ENCODE measurements around the gene RNF38. TPM values are rescaled to one million over a fixed set of nuclear protein-coding genes. Genes with fewer than 3 reads are reported as not detected.
"Not testable (repeated sequence)": the region's sequence is repeated elsewhere in the genome, so short reads cannot be mapped to it uniquely, and the experiment has no call there.

The RNF38 gene
- total RNA-seq, 2 donors from 2014 or later, result 31.6 to 35.8 TPM

GRCh38 chr9:36319806-36320205, 80.3 kb downstream of the RNF38 start:
- ATAC-seq (no peak), DNase-seq (ENCODE audit: low spot score in 2 of 2) (no peak)
- Mint-ChIP-seq H3K27ac (no peak overlapping the region), H3K36me3 (no peaks in the 10 kb centered on the region), H3K9me3 (peaks cover 0 to 7% of the 10 kb centered on the region in 2 donors)

DNA sequence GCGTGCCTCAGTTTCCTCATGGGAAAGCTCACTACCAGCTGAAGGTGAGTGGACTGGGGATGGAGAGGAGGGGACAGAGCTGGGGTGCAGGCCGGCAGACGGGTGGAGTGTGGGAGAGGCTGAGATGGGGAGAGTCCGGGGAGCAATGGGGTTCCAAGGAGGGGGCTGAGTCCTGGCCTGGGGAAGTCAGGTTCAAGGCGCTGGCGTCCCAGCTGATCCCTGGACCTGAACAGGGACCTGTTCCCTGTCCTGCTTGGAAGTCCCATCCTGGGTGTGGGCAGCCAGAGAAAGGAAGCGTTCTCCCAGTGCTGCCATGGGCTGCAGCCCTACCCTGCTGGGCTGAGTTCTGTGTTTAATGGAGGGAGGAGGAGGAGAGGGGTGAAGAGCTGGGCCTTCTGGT, 80.9 kb downstream of the RNF38 start:
- Mint-ChIP-seq H3K9me3 (peaks cover 0 to 7% of the 10 kb centered on the region in 2 donors), H3K36me3 (no peaks in the 10 kb centered on the region), H3K27ac (no peak overlapping the region)
- ATAC-seq (no peak), DNase-seq (ENCODE audit: low spot score in 2 of 2) (no peak)

DNA sequence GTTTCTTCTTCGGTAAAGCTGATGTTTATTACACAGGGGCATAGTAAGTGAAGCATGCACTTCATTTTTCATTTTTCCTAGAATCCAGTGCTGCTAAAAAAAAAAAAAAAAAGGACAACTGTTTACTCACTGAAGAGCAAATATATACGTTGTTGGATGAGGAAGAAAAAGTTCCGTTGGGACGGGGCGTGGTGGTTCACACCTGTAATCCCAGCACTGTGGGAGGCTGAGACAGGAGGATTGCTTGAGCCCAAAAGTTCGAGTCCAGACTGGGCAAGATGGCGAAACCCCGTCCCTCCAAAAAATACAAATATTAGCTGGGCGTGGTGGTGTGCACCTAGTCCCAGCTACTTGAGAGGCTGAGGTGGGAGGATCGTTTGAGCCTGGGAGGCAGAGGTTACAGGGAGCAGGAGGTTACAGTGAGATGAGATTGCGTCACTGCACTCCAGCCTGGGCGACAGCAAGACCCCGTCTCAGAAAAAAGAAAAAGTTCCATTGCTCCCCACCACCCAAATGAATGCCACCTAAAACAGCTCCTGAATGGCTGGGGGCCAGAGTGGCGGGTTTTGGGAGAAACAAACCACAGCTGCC, 81.8 kb downstream of the RNF38 start:
- ATAC-seq (no peak), DNase-seq (ENCODE audit: low spot score in 2 of 2) (no peak)
- Mint-ChIP-seq H3K9me3 (peaks cover 0 to 7% of the 10 kb centered on the region in 2 donors), H3K36me3 (no peaks in the 10 kb centered on the region), H3K27ac (peak overlapping the region in 1 of 2 donors; percentile 84)

DNA sequence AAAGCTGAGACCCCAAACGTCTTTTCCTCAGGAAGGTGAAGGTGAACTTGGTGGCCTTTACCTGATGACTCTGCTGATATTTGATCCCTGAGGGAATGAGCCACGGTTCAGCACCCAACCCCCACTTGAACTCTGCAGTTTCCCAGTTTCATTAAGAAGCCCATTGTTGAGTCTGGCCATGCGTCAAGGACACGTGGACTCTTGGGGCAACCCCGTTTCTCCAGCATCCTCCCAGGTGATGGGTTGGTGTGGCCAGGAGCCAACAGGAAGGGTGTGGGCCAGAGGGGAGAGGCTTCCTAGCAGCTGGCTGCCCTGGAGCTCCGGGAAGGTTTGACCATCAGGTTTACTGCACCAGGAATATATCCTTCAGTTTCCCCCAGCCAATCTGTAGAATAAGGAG, 82.3 kb downstream of the RNF38 start:
- H3K36me3 Mint-ChIP-seq, result no peaks in the 10 kb centered on the region
- no peak for DNase-seq (ENCODE audit: low spot score in 2 of 2)
- ATAC-seq, result no peak

GRCh38 chr9:36316611-36317317, 83.3 kb downstream of the RNF38 start:
- DNase-seq (ENCODE audit: low spot score in 2 of 2) (no peak), ATAC-seq (no peak)
- Mint-ChIP-seq H3K36me3 (no peaks in the 10 kb centered on the region), H3K27ac (no peak overlapping the region), H3K9me3 (peaks cover 0 to under 1% of the 10 kb centered on the region in 2 donors)

More for the DNA sequence above, 82.3 kb downstream of the RNF38 start:
- H3K9me3 Mint-ChIP-seq, result peaks cover 0 to 7% of the 10 kb centered on the region in 2 donors
- no peak overlapping the region for H3K27ac Mint-ChIP-seq

GRCh38 chr9:36316049-36316448, 84.0 kb downstream of the RNF38 start:
- DNase-seq (ENCODE audit: low spot score in 2 of 2) (no peak), ATAC-seq (no peak)
- H3K27ac Mint-ChIP-seq, result no peak overlapping the region
- H3K9me3 Mint-ChIP-seq, result no peaks in the 10 kb centered on the region
- H3K36me3 Mint-ChIP-seq, result no peaks in the 10 kb centered on the region

DNA sequence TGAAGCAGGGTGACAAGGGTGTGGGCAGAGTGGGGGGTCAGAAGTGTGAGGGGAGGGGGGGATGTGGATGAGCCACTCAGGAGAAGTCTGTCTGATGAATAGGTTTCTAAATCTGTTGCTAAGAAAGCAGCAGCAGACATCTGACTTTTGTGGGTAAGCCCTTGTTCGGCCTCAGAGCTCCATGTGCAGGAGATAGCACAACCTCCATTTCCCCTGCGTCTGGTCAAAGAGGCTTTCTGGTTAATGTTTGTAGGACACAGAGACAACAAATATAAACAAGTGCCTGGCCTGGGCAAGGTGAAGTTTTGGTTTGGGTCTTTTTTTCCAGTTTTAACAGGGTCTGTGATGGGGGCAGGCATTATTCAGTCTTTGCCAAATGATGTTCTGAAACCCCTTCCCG, 84.8 kb downstream of the RNF38 start:
- no peaks in the 10 kb centered on the region for H3K36me3 Mint-ChIP-seq
- no peaks in the 10 kb centered on the region for H3K9me3 Mint-ChIP-seq
- no peak for DNase-seq (ENCODE audit: low spot score in 2 of 2)
- H3K27ac Mint-ChIP-seq, result no peak overlapping the region
- no peak for ATAC-seq

- DNase-seq (ENCODE audit: low spot score in 2 of 2) (no peak), ATAC-seq (no peak)
- no peak overlapping the region for H3K27ac Mint-ChIP-seq
- no peaks in the 10 kb centered on the region for H3K9me3 Mint-ChIP-seq
- no peaks in the 10 kb centered on the region for H3K36me3 Mint-ChIP-seq
Observed at GRCh38 chr9:36314740-36315139, 85.3 kb downstream of the RNF38 start.

DNA sequence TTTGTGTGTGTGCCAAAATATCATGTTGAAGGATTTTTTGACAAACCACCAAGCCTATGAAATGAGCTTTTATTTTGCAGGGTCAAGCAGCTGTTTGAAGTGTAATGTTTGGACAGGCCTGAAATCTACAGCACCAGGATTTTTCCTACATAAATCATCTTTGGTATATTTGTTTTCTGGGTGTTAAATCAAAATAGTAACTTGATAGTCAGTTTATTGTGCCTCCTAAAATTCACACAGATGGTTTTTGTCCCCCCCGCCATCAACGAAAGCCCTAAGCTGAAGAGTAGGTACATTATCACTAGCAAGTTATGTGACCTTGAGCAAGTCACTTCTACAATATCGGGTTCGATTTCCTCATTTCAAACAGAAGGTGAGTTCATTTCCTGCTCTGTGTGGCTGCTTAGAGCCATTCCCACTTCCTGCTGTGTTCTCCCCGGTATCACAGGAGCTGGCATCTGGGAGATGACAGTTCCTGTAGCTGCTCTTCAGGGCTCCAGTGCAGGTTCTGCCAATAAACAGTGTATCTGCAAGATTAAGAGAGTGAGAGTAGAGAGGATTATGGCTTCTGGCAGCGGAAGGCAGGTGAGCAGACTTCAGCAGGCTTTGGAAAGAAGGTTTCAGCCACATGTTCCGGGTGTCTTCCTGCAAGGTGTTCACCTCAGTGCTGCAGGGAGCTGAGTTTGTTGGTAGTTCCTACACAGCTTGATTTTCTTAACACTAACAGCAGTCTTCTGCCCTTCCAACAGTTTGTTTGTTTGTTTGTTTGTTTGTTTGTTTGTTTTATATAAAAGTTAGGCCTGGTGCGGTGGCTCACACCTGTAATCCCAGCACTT, 93.4 kb downstream of the RNF38 start:
- Mint-ChIP-seq H3K36me3 (no peaks in the 10 kb centered on the region), H3K27ac (peak overlapping the region; percentile 40 to 52), H3K9me3 (no peaks in the 10 kb centered on the region)
- DNase-seq (ENCODE audit: low spot score in 2 of 2) (no peak), ATAC-seq (peak in 1 of 2 donors; percentile 76)

DNA sequence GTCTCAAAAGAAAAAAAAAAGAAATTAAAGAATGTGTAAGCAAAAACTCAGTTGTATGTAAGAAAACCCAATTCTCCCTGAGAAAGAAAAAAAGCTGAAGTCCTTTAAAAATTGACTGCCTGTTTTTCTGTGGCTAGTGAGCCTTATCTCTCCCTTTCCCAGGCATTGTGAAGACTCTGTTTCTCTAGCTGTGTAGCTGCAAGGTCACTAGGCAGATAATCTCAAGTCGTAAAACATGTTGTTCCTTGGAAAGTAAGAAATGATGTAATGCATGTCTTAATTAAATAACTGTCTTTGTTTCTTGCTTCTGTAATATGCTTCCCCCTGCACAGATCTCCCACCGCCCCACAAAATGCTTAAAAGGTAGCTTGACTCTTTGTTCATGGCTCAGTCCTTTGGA, 95.7 kb downstream of the RNF38 start:
- not testable (repeated sequence) for ATAC-seq; H3K36me3 Mint-ChIP-seq; DNase-seq (ENCODE audit: low spot score in 2 of 2); H3K27ac Mint-ChIP-seq; H3K9me3 Mint-ChIP-seq

GRCh38 chr9:36301227-36301626, 98.8 kb downstream of the RNF38 start:
- H3K36me3 Mint-ChIP-seq, result no peaks in the 10 kb centered on the region
- no peaks in the 10 kb centered on the region for H3K9me3 Mint-ChIP-seq
- no peak overlapping the region for H3K27ac Mint-ChIP-seq
- ATAC-seq (no peak), DNase-seq (ENCODE audit: low spot score in 2 of 2) (no peak)

- no peaks in the 10 kb centered on the region for H3K36me3 Mint-ChIP-seq
- DNase-seq (ENCODE audit: low spot score in 2 of 2), result no peak
- H3K9me3 Mint-ChIP-seq, result no peaks in the 10 kb centered on the region
- no peak for ATAC-seq
- H3K27ac Mint-ChIP-seq, result no peak overlapping the region
Observed at GRCh38 chr9:36298566-36298965, 101.5 kb downstream of the RNF38 start.

- ATAC-seq (no peak), DNase-seq (ENCODE audit: low spot score in 2 of 2) (no peak)
- Mint-ChIP-seq H3K27ac (peak overlapping the region in 1 of 2 donors; percentile 90), H3K9me3 (no peaks in the 10 kb centered on the region), H3K36me3 (no peaks in the 10 kb centered on the region)
Observed at GRCh38 chr9:36297798-36298197, 102.3 kb downstream of the RNF38 start.

DNA sequence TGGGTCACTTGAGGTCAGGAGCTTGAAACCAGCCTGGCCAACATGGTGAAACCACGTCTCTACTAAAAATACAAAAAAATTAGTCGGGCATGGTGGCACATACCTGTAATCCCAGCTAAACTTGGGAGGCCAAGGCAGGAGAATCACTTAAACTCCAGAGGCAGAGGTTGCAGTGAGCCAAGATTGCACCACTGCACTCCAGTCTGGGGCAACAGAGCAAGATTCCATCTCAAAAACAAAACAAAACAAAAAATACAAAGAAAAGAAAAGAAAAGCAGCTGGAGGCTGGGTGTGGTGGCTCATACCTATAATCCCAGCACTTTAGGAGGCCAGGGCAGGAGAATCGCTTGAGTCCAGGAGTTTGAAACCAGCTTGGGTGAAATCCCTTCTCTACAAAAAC, 105.1 kb downstream of the RNF38 start:
- H3K9me3 Mint-ChIP-seq, result not testable (repeated sequence)

GRCh38 chr9:36293918-36294317, 106.2 kb downstream of the RNF38 start:
- Mint-ChIP-seq H3K27ac (no peak overlapping the region), H3K36me3 (no peaks in the 10 kb centered on the region), H3K9me3 (no peaks in the 10 kb centered on the region)
- ATAC-seq, result no peak
- DNase-seq (ENCODE audit: low spot score in 2 of 2), result no peak

More for the DNA sequence above, 105.1 kb downstream of the RNF38 start:
- H3K36me3 Mint-ChIP-seq; DNase-seq (ENCODE audit: low spot score in 2 of 2); ATAC-seq; H3K27ac Mint-ChIP-seq: not testable (repeated sequence)

DNA sequence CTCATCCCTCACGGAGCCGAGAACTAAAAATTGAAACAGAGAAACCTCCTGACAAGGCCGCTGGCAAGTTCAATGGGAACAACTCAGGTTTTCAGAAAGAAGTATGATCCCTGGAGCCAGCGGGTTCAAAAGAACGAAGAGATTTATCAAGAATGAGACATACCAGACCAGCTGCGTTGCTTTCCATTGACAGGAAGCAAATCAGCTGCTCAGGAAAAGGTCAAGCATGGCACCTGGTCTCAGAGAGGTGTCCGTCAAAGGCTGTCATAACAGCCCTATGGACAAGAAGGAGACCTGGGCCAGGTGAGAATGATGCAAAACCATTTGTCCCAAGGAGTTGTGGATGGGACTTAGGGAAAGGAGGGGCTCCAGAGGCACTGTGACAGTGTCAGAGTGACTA, 106.9 kb downstream of the RNF38 start:
- no peak overlapping the region for H3K27ac Mint-ChIP-seq
- no peak for DNase-seq (ENCODE audit: low spot score in 2 of 2)
- H3K9me3 Mint-ChIP-seq, result no peaks in the 10 kb centered on the region
- H3K36me3 Mint-ChIP-seq, result no peaks in the 10 kb centered on the region
- no peak for ATAC-seq

DNA sequence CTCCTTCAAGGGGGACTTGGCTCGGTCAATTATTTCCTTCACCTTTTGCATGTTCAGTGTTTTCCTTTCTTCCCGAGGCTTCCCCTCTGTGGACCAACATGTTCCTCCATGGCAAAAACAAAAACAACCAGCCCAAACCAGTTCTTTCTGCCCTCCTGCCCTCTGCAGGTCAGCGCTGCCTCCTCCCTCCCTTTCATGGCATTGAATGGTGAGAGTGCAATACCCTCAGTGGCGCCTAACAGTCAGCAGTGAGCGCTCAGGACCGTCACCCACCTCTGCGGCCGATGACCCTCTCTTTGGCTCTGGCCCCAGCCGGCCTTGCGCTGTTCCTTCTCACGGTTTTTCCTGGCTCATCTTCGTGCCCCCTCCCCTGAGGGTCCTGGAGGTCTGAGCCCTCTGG, 107.4 kb downstream of the RNF38 start:
- DNase-seq (ENCODE audit: low spot score in 2 of 2) (no peak), ATAC-seq (no peak)
- no peak overlapping the region for H3K27ac Mint-ChIP-seq
- no peaks in the 10 kb centered on the region for H3K9me3 Mint-ChIP-seq
- H3K36me3 Mint-ChIP-seq, result no peaks in the 10 kb centered on the region
